HG03469 (cell line): ENCODE results near the gene EMILIN1.
"Not testable (repeated sequence)": the region's sequence is repeated elsewhere in the genome, so short reads cannot be mapped to it uniquely, and the experiment has no call there.

Experiments
- ATAC-seq: cut with Tn5 transposase; IDR thresholded peaks from one replicate; pipeline ENCODE4 v1.9.1; 2021; ENCODE audit warnings: mild to moderate bottlenecking, moderate library complexity, moderate number of reproducible peaks; ENCODE audit not compliant: unreplicated experiment

Gene EMILIN1

GRCh38 chr2:27053321-27053720 is 25.1 kb upstream of the EMILIN1 start:
- ATAC-seq: no peak

GRCh38 chr2:27053776-27054175 is 24.6 kb upstream of the EMILIN1 start:
- ATAC-seq: no peak

- no peak for ATAC-seq
Observed at GRCh38 chr2:27054721-27055120, 23.7 kb upstream of the EMILIN1 start.

GRCh38 chr2:27057184-27057583 is 21.2 kb upstream of the EMILIN1 start:
- ATAC-seq: no peak

GRCh38 chr2:27058210-27058609 is 20.2 kb upstream of the EMILIN1 start:
- no peak for ATAC-seq

GRCh38 chr2:27059141-27059820 is 19.1 kb upstream of the EMILIN1 start:
- ATAC-seq: no peak

GRCh38 chr2:27060323-27060722 is 18.1 kb upstream of the EMILIN1 start:
- no peak for ATAC-seq

- no peak for ATAC-seq
Observed at GRCh38 chr2:27065128-27065527, 13.3 kb upstream of the EMILIN1 start.

- no peak for ATAC-seq
Observed at GRCh38 chr2:27067385-27067784, 11.0 kb upstream of the EMILIN1 start.

GRCh38 chr2:27069436-27069835 is 9.0 kb upstream of the EMILIN1 start:
- no peak for ATAC-seq

GRCh38 chr2:27069961-27070618 is 8.3 kb upstream of the EMILIN1 start:
- ATAC-seq: no peak

GRCh38 chr2:27070653-27071276 is 7.7 kb upstream of the EMILIN1 start:
- no peak for ATAC-seq

- peak; percentile 80 for ATAC-seq
Observed at GRCh38 chr2:27071277-27071989, 7.0 kb upstream of the EMILIN1 start, which contains the start of gene OST4. Gene OST4, minus strand, starts transcription at chr2:27071654.

- ATAC-seq: no peak
Observed at GRCh38 chr2:27071990-27072830, 6.2 kb upstream of the EMILIN1 start.

- ATAC-seq: no peak
Observed at GRCh38 chr2:27072920-27073319, 5.5 kb upstream of the EMILIN1 start.

GRCh38 chr2:27073782-27074181 is 4.6 kb upstream of the EMILIN1 start:
- no peak for ATAC-seq

- ATAC-seq: no peak
Observed at GRCh38 chr2:27074738-27075565, 3.5 kb upstream of the EMILIN1 start.

- ATAC-seq: not testable (repeated sequence)
Observed at GRCh38 chr2:27075566-27075871, 2.9 kb upstream of the EMILIN1 start.

GRCh38 chr2:27076323-27076722 is 2.1 kb upstream of the EMILIN1 start:
- ATAC-seq: no peak

- ATAC-seq: no peak
Observed at GRCh38 chr2:27077231-27077630, 1.2 kb upstream of the EMILIN1 start.
